ENCODE results near the gene MFSD1. TPM values are rescaled to one million over a fixed set of nuclear protein-coding genes. Genes with fewer than 3 reads are reported as not detected.

MFSD1 gene
- total RNA-seq, 1 donor from 2014 or later, result 35.9 TPM

DNA sequence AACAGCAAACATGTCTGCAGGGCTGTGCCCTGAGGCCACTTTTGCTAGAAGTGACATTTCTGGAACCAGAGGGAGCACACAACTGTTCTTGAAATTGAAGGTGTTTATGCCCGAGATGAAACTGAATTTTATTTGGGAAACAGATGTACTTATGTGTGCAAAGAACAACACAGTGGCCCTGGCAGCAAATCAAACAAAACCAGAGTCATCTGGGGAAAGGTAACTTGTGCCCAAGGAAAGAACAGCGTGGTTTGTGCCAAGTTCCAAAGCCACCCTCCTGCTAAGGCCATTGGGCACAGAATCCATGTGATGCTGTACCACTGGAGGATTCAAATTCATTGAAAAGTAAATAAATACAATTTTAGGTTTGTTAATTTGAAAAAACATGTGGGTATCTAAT is 38.4 kb upstream of the MFSD1 start:
- intact Hi-C loops (cut with DNase I), result no loop called here
- no peaks in the 10 kb centered on the region for H3K9me3 ChIP-seq
- no peak overlapping the region for H3K4me3 ChIP-seq
- no peaks in the 10 kb centered on the region for H3K36me3 ChIP-seq
- H3K4me1 ChIP-seq, result peaks cover 0 to 10% of the 10 kb centered on the region in 2 donors
- DNase-seq (ENCODE audit: low spot score in 2 of 2), result no peak
- no peaks in the 10 kb centered on the region for H3K27me3 ChIP-seq
- H3K27ac ChIP-seq, result no peak overlapping the region
- TF ChIP-seq, protein P1, sequence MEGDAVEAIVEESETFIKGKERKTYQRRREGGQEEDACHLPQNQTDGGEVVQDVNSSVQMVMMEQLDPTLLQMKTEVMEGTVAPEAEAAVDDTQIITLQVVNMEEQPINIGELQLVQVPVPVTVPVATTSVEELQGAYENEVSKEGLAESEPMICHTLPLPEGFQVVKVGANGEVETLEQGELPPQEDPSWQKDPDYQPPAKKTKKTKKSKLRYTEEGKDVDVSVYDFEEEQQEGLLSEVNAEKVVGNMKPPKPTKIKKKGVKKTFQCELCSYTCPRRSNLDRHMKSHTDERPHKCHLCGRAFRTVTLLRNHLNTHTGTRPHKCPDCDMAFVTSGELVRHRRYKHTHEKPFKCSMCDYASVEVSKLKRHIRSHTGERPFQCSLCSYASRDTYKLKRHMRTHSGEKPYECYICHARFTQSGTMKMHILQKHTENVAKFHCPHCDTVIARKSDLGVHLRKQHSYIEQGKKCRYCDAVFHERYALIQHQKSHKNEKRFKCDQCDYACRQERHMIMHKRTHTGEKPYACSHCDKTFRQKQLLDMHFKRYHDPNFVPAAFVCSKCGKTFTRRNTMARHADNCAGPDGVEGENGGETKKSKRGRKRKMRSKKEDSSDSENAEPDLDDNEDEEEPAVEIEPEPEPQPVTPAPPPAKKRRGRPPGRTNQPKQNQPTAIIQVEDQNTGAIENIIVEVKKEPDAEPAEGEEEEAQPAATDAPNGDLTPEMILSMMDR (IDR thresholded peaks at IDR 0.05), result no peak

DNA sequence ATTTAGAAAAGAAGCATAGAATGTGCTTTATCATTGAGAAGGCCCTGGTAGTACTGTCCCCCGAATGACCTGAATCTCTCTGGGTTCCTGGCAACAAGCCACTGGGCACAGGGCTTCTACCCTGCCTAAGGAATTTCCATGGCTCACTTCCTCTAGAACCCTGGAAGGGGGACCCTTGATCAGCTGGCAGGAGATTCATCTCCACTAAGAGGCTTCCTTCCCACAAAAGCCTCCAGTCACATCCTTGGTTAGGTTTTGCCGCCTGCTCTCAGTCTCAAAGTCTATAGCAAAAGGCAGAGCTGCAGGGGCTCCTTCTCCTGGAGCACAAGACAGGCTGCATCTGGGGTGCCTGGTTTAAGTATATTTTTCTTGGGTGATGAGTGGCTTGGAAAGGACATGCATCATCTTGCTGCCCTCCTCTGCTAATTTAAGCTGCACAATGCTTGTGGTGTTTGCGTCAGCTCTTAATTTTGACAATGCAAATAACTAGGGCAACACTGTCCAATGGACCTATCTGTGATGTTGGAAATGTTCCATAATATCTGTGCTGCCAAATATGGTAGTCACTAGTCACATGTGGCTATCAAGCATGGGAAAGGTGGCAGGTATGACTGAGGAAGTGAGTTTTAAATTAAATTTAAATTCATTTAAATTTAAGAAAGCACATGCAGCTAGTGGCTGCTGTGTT is 36.2 kb upstream of the MFSD1 start:
- no peak overlapping the region for H3K4me3 ChIP-seq
- no peak overlapping the region for H3K27ac ChIP-seq
- no peaks in the 10 kb centered on the region for H3K9me3 ChIP-seq
- DNase-seq (ENCODE audit: low spot score in 2 of 2), result no peak
- TF ChIP-seq, protein P1 (IDR thresholded peaks at IDR 0.05), result no peak
- intact Hi-C loops (cut with DNase I), result no loop called here
- H3K36me3 ChIP-seq, result no peaks in the 10 kb centered on the region
- no peaks in the 10 kb centered on the region for H3K27me3 ChIP-seq
- peaks cover 0 to 17% of the 10 kb centered on the region in 2 donors for H3K4me1 ChIP-seq

DNA sequence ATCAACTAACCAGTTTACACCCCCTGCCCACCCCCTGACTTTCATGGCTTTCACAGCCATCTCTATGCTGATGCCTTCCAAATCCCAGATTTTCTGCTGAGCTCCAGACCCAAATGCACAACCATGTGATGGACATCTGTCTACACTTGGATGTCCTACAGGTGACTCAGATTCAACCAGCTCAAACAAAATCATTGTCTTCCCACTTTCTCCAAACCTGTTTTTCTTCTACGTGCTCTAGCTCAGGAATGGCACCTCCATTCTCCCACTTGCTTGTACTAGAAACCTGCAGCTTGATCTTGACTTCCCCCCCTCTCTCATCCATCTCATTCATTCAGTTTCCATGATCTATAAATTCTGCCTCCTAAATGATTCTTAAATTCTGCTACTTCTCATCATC is 35.5 kb upstream of the MFSD1 start:
- H3K27ac ChIP-seq, result no peak overlapping the region
- intact Hi-C loops (cut with DNase I), result no loop called here

DNA sequence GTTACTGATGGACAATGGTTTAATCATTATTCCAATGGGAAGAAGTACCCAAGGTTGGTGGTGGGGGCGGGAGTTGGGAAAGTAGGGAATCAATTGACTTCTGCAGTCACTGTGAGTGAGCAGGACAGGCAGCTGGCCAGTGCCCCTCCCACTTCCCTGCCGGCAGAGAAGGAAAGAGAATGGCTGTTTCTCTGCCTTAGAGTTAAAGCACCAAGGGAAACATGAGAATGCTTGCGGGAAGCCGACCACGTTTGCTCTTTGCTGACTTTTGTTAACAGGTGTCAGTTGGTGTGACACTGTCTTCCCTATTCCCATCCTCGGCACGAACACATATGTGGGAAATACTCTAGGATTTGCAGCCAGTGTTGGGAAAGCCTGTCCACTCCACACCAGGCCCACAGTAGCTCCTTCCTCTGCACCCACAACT is 33.5 kb upstream of the MFSD1 start:
- H3K27me3 ChIP-seq, result no peaks in the 10 kb centered on the region
- H3K4me1 ChIP-seq, result peaks cover 0 to 17% of the 10 kb centered on the region in 2 donors
- DNase-seq (ENCODE audit: low spot score in 2 of 2), result peak in 1 of 2 donors; percentile 74
- peak overlapping the region in 1 of 2 donors; percentile 51 for H3K27ac ChIP-seq
- TF ChIP-seq, protein P1 (IDR thresholded peaks at IDR 0.05), result no peak
- no peaks in the 10 kb centered on the region for H3K9me3 ChIP-seq
- intact Hi-C loops (cut with DNase I), result loop anchor here (2.0 kb wide), 1 partner anchor 42 kb away; no protein-coding TSS in a partner anchor
- peak overlapping the region in 1 of 2 donors; percentile 44 for H3K4me3 ChIP-seq
- no peaks in the 10 kb centered on the region for H3K36me3 ChIP-seq

More for the DNA sequence above, 35.5 kb upstream of the MFSD1 start:
- Histone ChIP-seq H3K36me3 (no peaks in the 10 kb centered on the region), H3K27me3 (no peaks in the 10 kb centered on the region), H3K4me1 (peaks cover 0 to 17% of the 10 kb centered on the region in 2 donors), H3K4me3 (no peak overlapping the region), H3K9me3 (no peaks in the 10 kb centered on the region)
- TF ChIP-seq, protein P1 (IDR thresholded peaks at IDR 0.05), result no peak
- DNase-seq (ENCODE audit: low spot score in 2 of 2), result no peak

DNA sequence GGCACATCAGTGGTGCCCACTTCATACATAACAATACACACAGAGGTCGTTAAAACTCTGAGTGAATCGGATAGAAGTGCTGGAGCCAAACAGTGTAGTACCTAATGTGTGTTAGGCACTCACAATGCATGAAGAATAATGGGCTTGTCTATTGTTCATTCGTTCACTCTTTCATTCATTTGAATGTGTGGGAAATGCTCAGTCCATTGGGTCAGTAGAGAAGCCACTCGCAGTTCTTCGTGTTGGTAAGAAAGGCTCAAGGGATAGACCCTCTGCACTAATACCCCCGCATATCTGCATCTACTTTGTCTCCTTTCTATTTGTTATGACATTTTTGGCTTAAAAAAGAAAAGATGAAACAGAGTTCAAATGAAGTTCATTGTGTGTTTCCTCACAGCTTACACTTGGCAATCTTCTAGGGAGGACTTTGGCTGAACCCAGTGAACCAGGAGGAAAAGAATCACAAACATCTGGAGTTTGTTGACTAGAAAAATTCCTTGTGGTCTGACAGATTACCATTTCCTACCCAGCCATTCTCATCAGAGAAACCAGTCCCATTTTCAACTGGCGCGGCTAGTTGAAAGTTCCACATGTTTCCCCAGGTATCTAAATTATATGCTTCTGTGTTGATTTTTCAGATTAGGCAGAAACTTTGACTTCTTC is 32.8 kb upstream of the MFSD1 start:
- Histone ChIP-seq H3K27me3 (no peaks in the 10 kb centered on the region), H3K36me3 (no peaks in the 10 kb centered on the region), H3K27ac (peak overlapping the region; percentile 10 to 51), H3K4me3 (peak overlapping the region in 1 of 2 donors; percentile 44), H3K4me1 (peaks cover 0 to 17% of the 10 kb centered on the region in 2 donors), H3K9me3 (no peaks in the 10 kb centered on the region)
- TF ChIP-seq, protein P1 (IDR thresholded peaks at IDR 0.05), result no peak
- DNase-seq (ENCODE audit: low spot score in 2 of 2), result no peak
- intact Hi-C loops (cut with DNase I), result loop anchor here (2.0 kb wide), 1 partner anchor 42 kb away; no protein-coding TSS in a partner anchor

All from ascending aorta (tissue), 2 donors.